Smooth muscle cell of the brain vasculature (primary cell): Measurements from ENCODE around the gene LPAR5.

Experiments used
- DNase-seq: peaks from one replicate; pipeline ENCODE4 v3.0.0-alpha.2; 2012; ENCODE audit warnings: low read depth, low spot score

Gene LPAR5

DNA sequence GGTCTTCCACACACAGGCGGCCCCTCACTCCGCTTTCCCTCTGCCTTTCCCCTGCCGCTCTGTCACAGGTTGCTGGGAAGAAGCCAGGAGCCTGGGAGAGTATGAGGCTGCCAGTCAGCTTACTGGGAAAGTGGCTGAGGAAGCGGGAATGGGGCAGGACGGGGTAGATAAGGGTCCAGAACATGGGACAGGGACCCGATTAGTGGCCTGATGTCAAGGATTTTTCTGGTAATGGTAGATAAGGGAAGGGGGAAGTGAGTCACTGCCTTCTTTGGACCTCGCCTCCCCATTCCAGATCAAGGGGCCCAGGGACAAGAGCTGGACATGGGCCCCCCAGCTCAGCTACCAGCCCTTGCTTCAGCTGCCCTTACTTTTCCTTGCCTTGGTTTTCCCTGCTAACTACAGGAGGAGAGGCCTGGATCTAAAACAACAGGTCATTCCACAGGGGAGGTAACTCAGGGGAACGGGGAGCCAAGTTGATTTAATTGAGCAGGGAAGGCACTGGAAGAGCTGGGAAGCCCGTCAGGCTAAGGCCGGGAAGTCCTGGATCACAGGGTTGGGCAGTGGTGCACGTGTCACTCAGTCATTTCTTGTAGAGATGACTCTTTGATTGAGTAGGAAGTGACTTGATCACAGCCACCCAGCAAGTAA, 3.5 kb upstream of the LPAR5 start:
- DNase-seq: no peak

- no peak for DNase-seq
These were observed 2.5 kb upstream of the LPAR5 start for GRCh38 chr12:6638305-6638704.

GRCh38 chr12:6635375-6635855, 344 bp downstream of the LPAR5 start:
- DNase-seq: no peak

- DNase-seq: no peak
These were observed 3.5 kb downstream of the LPAR5 start for GRCh38 chr12:6632026-6632983.

DNA sequence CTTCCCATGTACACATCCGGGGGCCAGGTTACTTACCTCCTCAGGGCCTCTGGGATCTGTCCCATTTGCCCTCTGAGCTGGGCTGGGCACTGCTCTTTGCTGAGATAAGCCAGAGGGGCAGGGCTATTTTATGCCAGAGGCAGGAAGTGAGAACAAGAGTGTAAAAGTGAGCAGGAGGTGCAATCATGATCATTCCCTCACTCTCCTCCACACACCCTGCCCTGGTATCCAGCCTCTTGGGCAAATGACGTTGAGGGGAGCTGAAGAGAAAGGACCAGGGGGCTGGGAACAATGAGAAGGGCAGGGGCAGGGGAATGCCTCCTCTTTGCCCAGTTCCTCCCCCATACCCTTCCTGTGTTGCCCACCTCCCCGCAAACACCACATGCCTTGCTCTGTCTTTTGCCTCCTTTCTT, 4.2 kb downstream of the LPAR5 start:
- DNase-seq: no peak

DNA sequence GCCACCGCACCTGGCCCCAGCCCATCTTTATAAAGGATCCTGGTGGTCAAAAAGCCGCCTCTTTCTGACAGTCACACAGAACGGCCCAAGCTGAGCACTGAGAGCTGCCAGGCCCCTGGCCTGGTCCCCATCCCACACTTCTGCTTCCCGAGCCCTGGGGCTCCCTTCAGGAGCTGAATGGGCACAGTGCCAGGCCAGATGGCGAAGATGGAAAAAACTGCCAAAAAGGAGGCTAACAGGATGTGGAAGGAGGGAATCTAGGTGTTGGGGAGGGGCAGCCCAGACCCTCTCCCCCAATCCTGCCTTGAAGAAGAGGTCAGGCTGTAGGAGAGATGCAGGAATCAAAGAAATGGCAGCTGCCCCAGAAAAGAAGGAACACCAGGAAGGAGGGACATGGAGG, 5.0 kb downstream of the LPAR5 start:
- DNase-seq: no peak

GRCh38 chr12:6627616-6628015, 8.1 kb downstream of the LPAR5 start:
- DNase-seq: no peak

GRCh38 chr12:6626654-6627283, 9.0 kb downstream of the LPAR5 start:
- no peak for DNase-seq

GRCh38 chr12:6620885-6621274, 14.9 kb downstream of the LPAR5 start:
- DNase-seq: no peak

- DNase-seq: no peak
These were observed 15.4 kb downstream of the LPAR5 start for GRCh38 chr12:6620137-6620884.

- DNase-seq: no peak
These were observed 17.1 kb downstream of the LPAR5 start for GRCh38 chr12:6618483-6619225.

GRCh38 chr12:6615802-6616201, 20.0 kb downstream of the LPAR5 start:
- no peak for DNase-seq

- no peak for DNase-seq
These were observed 21.1 kb downstream of the LPAR5 start for GRCh38 chr12:6614513-6615172.

GRCh38 chr12:6613776-6614512, 21.8 kb downstream of the LPAR5 start:
- peak; percentile 91 for DNase-seq

DNA sequence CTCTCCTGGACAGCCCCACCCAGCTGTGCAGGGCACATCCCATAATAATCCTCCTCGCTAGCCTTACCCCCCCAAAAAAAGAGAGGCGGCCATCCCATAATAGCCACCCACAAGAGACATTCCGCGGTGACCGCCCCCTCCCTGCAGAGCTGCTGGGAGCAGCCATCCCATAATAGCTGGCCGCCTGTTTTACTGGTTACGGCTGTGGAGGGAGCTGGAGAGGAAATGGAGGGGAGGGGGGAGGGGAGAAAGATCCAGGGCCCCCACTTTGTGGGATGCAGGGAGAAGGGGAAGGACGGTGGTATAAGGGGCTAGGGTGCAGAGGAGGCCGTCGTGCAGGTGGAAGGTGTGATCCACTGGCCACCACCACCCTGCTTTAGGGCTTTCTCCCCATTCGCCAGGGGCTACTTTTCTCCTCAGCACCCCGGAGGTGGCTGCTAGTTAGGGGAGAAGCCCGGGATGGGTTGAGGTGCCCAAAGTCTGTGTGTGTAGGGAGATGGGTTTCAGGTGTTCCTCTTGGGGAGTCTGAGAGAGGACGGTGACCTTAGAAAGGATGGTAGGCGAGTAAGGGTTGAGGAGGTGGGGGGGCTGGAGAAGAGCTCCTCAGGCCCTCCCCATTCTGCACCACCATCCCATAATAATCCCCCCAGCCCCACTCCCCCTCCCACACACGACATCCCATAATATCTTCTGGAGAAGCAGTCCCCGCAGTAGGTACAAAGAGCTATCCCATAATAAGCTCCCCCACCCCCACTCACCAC, 22.6 kb downstream of the LPAR5 start:
- no peak for DNase-seq

DNA sequence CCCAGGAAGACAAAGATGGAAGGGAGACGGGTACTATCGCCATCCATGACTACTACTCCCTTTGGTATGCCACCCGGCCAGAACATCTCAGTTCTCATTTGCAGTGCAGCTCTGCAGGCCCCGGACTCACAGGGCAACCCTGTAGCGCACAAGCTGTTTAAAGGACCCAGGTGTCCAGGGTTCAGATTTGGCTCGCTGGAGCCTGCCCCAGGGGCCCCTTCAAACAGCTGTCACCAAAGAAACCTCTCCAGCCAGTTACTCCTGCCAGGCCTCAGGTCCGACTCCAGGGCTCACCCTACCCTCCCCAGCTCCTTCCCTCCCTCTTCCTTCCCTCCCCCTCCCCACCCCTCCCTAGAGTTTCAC, 23.1 kb downstream of the LPAR5 start:
- no peak for DNase-seq

- DNase-seq: no peak
These were observed 23.5 kb downstream of the LPAR5 start for GRCh38 chr12:6612247-6612646.

- no peak for DNase-seq
These were observed 27.0 kb downstream of the LPAR5 start for GRCh38 chr12:6608592-6609281.
